Bronchial epithelial cell (primary cell): ENCODE results near the gene HM13. TPM values are rescaled to one million over a fixed set of nuclear protein-coding genes. Genes with fewer than 3 reads are reported as not detected.
"Not testable (repeated sequence)": the region's sequence is repeated elsewhere in the genome, so short reads cannot be mapped to it uniquely, and the experiment has no call there.

Experiments
- DNase-seq: peaks from one replicate; pipeline ENCODE4 v3.0.0-alpha.2; 2010; ENCODE audit warnings: low read depth
- FAIRE-seq: peaks from 2 replicates; lab custom pipeline; 2011; peaks lifted over from hg19 to GRCh38; lab: Jason Lieb, UNC
- H3K27me3 ChIP-seq: 2 replicates; pipeline ENCODE4 v1.5.1; 2011; ENCODE audit warnings: low read length; ENCODE audit not compliant: control insufficient read depth, insufficient read depth
- H3K36me3 ChIP-seq: 2 replicates; pipeline ENCODE4 v1.5.1; 2011; ENCODE audit warnings: low read length; ENCODE audit not compliant: control insufficient read depth, insufficient read depth
- H3K4me3 ChIP-seq: 2 replicates; pipeline ENCODE4 v1.5.1; 2011; ENCODE audit warnings: mild to moderate bottlenecking, low read depth, low read length, control low read depth
- CTCF ChIP-seq: IDR thresholded peaks from 2 replicates; pipeline ENCODE4 v1.5.1; 2011; ENCODE audit warnings: mild to moderate bottlenecking, moderate library complexity, low read length, control low read depth, inconsistent platforms; ENCODE audit not compliant: insufficient read depth, severe bottlenecking
- total RNA-seq: library from RNA; depleted of rRNA; stranded (reverse); fragments of >200 nt; gene quantifications from 2 replicates; pipeline ENCODE4 v1.2.1, GENCODE V29; 2014

HM13 gene
- total RNA-seq, 1 donor from 2014 or later, result 46.9 TPM

GRCh38 chr20:31537116-31537871, 23.1 kb downstream of the HM13 start:
- no peak for TF ChIP-seq CTCF
- H3K27me3 ChIP-seq, result no peaks in the 10 kb centered on the region
- peaks cover 29% of the 10 kb centered on the region for H3K36me3 ChIP-seq
- no peak overlapping the region for H3K4me3 ChIP-seq
- DNase-seq, result no peak
- no peak for FAIRE-seq

- DNase-seq (no peak), FAIRE-seq (no peak)
- Histone ChIP-seq H3K4me3 (no peak overlapping the region), H3K36me3 (peaks cover 26% of the 10 kb centered on the region), H3K27me3 (no peaks in the 10 kb centered on the region)
- no peak for TF ChIP-seq CTCF
Measured at GRCh38 chr20:31537890-31538289, 23.6 kb downstream of the HM13 start.

GRCh38 chr20:31538326-31538725, 24.1 kb downstream of the HM13 start:
- TF ChIP-seq CTCF, result no peak
- no peak for FAIRE-seq
- Histone ChIP-seq H3K27me3 (no peaks in the 10 kb centered on the region), H3K4me3 (no peak overlapping the region), H3K36me3 (peaks cover 26% of the 10 kb centered on the region)
- no peak for DNase-seq

- peaks cover 22% of the 10 kb centered on the region for H3K36me3 ChIP-seq
- H3K27me3 ChIP-seq, DNase-seq, FAIRE-seq, H3K4me3 ChIP-seq: not testable (repeated sequence)
Measured at GRCh38 chr20:31539636-31540035, 25.4 kb downstream of the HM13 start.

- DNase-seq (no peak), FAIRE-seq (no peak)
- H3K4me3 ChIP-seq, result no peak overlapping the region
- no peak for TF ChIP-seq CTCF
- H3K27me3 ChIP-seq, result no peaks in the 10 kb centered on the region
- H3K36me3 ChIP-seq, result peaks cover 20% of the 10 kb centered on the region
Measured at GRCh38 chr20:31540406-31540805, 26.2 kb downstream of the HM13 start.

GRCh38 chr20:31542201-31542842, 28.1 kb downstream of the HM13 start:
- DNase-seq, result no peak
- no peak for TF ChIP-seq CTCF
- H3K27me3 ChIP-seq, result no peaks in the 10 kb centered on the region
- H3K4me3 ChIP-seq, result no peak overlapping the region
- peaks cover 15% of the 10 kb centered on the region for H3K36me3 ChIP-seq
- FAIRE-seq, result no peak
